Eye (tissue), 1 donor: ENCODE data around the gene SSRP1.

Experiments used
- DNase-seq: peaks from one replicate; pipeline ENCODE4 v3.0.0-alpha.2; 2015

Gene SSRP1

GRCh38 chr11:57314221-57314973 is 21.3 kb downstream of the SSRP1 start:
- DNase-seq, result no peak

DNA sequence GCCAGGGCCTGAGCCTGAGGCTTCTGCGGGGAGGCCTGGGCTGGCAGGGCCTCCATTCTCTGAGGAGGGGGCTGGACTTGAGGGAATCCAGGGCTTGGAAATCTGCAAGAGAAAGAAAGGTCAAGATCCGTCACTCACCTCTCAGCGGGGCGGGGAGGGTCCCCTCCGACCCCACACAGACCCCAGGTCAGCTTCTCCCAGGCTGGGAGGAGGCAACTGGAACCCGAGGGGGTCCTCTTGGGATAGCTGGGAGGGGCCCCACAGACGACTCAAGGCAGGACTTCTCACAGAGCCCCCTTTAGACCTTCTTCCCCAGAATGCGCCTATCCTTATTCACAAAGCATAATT is 21.9 kb downstream of the SSRP1 start:
- DNase-seq, result no peak

- DNase-seq, result no peak
Observed at GRCh38 chr11:57313071-57313787, 22.5 kb downstream of the SSRP1 start.

- DNase-seq, result no peak
Observed at GRCh38 chr11:57312511-57313021, 23.1 kb downstream of the SSRP1 start.

GRCh38 chr11:57311109-57311936 is 24.4 kb downstream of the SSRP1 start:
- DNase-seq, result peak; percentile 71

DNA sequence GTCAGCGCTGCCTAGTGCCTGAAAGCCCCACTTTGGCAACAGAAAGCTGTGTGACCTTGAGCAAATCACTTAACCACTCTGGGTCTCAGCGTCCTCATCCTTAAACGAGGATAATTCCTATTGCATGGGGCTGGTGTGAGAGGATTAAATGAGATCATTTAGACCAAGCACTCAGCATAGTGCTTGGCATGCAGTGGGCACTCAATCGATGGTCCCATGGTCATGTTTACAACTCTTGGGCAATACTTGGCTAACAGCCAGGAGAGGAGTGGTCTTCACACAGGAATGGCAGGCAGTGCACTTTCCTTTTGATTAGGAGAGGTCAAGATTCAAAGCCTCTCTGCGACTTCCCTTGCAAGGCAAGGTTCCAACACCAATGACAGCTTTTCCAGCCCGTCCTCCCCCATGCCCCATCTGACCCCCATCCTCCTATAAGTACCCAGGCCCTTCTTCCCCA is 25.0 kb downstream of the SSRP1 start:
- no peak for DNase-seq

- DNase-seq, result no peak
Observed at GRCh38 chr11:57310091-57310490, 25.6 kb downstream of the SSRP1 start.

DNA sequence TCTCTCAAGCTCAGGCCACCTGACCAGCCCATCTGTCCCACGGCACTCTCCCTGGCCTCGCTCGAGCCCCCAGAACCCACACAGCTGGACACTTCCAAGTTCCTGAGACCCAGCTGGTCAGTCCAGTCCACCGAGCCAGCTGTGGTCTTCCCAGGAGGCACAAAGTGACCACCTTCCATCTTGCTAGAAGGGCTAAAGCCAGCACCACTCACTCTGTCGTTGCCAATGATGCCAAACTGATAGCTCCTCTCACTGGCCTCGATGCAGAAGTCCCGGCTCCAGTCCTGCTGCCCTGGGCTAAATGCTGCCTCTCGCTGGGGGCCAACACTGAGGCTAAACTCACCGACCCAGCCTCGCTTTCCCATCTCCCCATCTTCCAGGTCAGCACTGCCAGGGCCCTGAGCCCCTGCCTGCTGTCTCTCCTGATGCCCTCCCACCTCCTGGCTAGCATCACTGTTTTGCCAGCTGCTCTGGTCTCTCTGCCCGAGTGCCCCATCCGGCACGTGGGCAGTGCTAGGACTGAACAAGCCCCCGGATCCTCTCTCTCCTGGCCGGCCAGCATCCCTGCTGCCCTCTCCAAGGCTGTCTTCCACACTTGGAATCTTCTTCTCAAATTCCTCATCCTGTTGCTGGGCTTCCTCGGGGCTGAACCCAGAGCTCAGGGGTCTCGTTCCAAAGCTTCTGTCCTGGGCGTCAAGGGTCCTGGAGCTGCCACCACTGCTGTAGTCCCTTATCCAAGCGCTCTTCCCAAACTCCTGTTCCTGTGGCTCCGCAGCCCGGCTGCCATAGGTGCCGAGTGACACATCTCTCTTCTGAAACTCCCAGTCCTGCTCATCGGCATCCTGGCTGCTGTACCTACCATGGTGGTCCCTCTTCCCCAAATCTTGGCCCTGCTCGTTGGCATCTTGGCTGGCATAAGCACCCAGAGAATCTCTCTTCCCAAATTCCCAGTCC is 26.3 kb downstream of the SSRP1 start:
- DNase-seq, result no peak

- DNase-seq, result no peak
Observed at GRCh38 chr11:57308426-57309060, 27.1 kb downstream of the SSRP1 start.

DNA sequence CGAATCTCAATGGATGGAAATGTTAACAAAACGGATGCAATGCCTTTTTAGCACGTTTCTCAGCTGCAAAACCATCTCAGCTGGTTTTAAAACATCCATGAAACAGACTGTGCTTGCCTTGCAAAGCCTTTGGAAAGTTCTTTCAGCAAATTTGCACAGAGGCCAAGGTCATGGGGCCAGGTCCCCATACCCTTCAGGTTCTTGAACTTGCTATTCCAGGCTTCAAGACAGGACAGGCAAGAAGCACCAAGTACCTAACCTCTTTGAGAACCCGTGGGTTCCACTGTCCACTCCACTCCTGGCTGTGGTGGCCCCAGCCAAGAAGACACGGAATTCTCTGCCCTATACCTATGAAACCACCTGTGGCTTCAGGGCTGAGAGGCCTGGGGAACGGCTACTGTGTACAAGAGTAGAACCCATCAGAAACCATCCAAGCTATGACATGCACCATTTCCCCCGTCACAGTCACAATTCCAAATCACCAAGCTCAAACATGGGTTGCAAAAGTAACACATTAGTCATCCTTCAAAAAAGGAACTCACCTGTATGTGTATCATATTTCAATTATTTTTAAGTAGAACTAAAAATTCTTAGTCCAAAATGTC is 27.9 kb downstream of the SSRP1 start:
- no peak for DNase-seq

- no peak for DNase-seq
Observed at GRCh38 chr11:57306940-57307565, 28.6 kb downstream of the SSRP1 start.

DNA sequence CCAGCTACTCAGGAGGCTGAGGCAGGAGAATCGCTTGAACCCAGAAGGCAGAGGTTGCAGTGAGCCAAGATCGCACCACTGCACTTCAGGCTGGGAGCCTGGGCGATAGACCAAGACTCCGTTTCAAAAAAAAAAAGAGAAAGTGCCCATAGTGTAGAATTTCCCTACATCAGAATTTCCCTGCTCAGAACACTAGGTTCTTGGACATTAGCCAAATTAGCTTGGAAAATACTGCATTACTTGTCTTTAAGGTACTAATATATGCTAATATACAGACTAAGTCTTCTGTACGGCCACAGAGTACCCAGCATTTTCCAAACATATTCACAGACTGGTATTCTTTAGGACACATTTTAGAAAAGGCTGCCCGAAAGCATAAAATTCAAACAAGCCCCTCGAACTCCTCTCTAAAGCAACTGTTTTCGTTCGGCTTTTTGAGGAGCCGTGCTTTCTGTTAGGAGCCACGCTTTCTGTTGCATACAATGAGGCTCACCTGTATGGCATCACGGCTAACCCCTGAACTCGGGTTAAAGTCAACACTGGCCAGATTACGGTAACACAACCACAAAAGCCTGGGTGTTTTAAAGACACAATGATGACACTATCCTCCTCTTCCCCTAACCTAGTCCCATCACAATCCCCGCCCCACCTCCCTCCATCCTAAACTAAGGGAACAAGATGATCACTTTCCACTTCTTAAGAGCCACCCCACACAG is 29.4 kb downstream of the SSRP1 start:
- DNase-seq, result no peak

GRCh38 chr11:57305523-57305922 is 30.2 kb downstream of the SSRP1 start:
- DNase-seq, result no peak

GRCh38 chr11:57303990-57304579 is 31.6 kb downstream of the SSRP1 start:
- DNase-seq, result no peak

DNA sequence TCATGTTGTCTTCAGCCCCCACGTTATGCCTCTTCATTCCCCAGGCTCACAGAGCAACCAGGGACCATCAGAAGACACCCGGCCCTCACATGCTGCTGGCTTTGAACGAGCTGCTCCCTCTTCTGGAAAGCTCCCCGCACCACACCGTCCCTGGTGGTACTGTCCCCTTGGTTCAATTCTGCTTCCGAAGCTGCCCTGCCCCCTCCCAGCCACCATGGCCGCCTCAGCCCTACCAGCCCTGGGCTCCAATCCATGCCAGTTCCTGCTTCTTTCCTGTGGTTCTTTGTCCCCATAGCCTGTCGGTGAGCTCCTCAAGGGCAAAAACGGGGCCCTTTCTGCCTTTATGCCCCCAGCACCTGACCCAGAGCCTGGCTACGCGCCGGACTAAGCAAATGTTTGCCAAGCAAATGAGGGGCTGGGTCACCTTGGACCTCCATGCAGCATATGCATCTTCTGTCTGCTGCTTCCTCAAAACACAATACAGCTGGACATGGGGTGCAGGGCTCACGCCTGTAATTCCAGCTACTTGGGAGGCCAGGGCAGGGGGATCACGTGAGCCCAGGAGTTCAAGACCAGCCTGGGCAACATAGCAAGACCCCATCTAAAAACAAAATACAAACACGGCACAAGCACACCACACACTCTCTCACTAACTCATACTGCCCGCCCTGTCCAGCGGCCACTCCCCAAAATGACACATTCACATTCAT is 32.3 kb downstream of the SSRP1 start:
- DNase-seq, result no peak

- no peak for DNase-seq
Observed at GRCh38 chr11:57302489-57302888, 33.2 kb downstream of the SSRP1 start.

GRCh38 chr11:57301711-57302423 is 33.8 kb downstream of the SSRP1 start:
- no peak for DNase-seq

DNA sequence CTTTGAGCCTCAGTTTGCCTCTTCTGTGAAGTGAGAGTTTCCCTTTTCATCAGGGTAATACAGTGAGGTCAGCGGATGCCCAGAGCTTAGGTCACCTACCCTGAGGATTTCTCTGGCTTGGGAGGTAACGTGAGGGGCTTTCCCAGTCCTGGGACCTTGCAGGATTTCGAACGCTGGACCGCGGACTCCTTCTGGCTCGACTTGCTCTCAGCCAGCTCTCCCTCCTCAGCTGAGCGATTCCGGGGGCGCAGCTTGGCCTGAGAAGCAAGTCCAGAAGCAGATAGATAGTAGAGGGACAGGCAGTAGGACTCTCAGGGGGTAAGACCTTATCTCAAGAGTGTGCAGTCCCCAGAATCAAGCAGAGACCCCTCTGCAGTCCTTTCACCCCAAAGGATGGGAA is 34.9 kb downstream of the SSRP1 start:
- no peak for DNase-seq
